Large intestine (tissue), 3 donors: ENCODE measurements around the gene BCOR. TPM values are rescaled to one million over a fixed set of nuclear protein-coding genes. Genes with fewer than 3 reads are reported as not detected.

Experiments
- DNase-seq, 2 donors: peaks; one replicate each; pipeline versions ENCODE4 v3.0.0 to v3.0.0-alpha.2; 2013
- H3K27ac ChIP-seq: one replicate; pipeline ENCODE4 v1.5.1; 2013; ENCODE audit warnings: low read length
- H3K27me3 ChIP-seq: 2 replicates; pipeline ENCODE4 v1.6.1; 2013; ENCODE audit warnings: low read length; ENCODE audit not compliant: control insufficient read depth, insufficient read depth
- H3K36me3 ChIP-seq: 2 replicates; pipeline ENCODE4 v1.6.1; 2013; ENCODE audit warnings: low read length; ENCODE audit not compliant: control insufficient read depth, insufficient read depth
- H3K4me1 ChIP-seq: one replicate; pipeline ENCODE4 v1.6.1; 2013; ENCODE audit warnings: low read length; ENCODE audit not compliant: control insufficient read depth, insufficient read depth
- H3K4me3 ChIP-seq: one replicate; pipeline ENCODE4 v1.5.1; 2013; ENCODE audit warnings: low read length
- H3K9me3 ChIP-seq: one replicate; pipeline ENCODE4 v1.6.1; 2013; ENCODE audit warnings: mild to moderate bottlenecking, low read depth, low read length, moderate library complexity; ENCODE audit not compliant: control insufficient read depth
- WGBS: methylation state at CpG from one replicate; pipeline ENCODE4 v1.1.5; 2013; ENCODE audit warnings: low lambda C conversion rate; ENCODE audit not compliant: insufficient coverage; 5-methylcytosine and 5-hydroxymethylcytosine counted together
- polyA plus RNA-seq: library from polyadenylated mRNA; unstranded; fragments of 120-200 nt; gene quantifications from one replicate; pipeline ENCODE4 v1.2.1, GENCODE V29; 2013

Gene BCOR
- polyA plus RNA-seq, 1 donor, result 35.3 TPM

- peaks cover 19% of the 10 kb centered on the region for H3K4me1 ChIP-seq
- H3K27me3 ChIP-seq, result no peaks in the 10 kb centered on the region
- peak overlapping the region; percentile 77 for H3K27ac ChIP-seq
- DNase-seq, result peak in 1 of 2 donors; percentile 51
- H3K4me3 ChIP-seq, result peak overlapping the region; percentile 89
- WGBS, result no CpG with 5 or more reads among the region's 66 CpGs
- no peaks in the 10 kb centered on the region for H3K36me3 ChIP-seq
- no peaks in the 10 kb centered on the region for H3K9me3 ChIP-seq
Measured at GRCh38 chrX:40096395-40097091, 1.2 kb downstream of the BCOR start.

GRCh38 chrX:40095583-40096394 lies 2.0 kb downstream of the BCOR start:
- H3K27ac ChIP-seq, result peak overlapping the region; percentile 76
- H3K9me3 ChIP-seq, result no peaks in the 10 kb centered on the region
- H3K27me3 ChIP-seq, result no peaks in the 10 kb centered on the region
- no CpG with 5 or more reads among the region's 80 CpGs for WGBS
- peak overlapping the region; percentile 89 for H3K4me3 ChIP-seq
- H3K36me3 ChIP-seq, result no peaks in the 10 kb centered on the region
- DNase-seq, result peak in 1 of 2 donors; percentile 59
- peaks cover 26% of the 10 kb centered on the region for H3K4me1 ChIP-seq

- no CpG with 5 or more reads among the region's 33 CpGs for WGBS
- DNase-seq, result peak in 1 of 2 donors; percentile 42
- peak overlapping the region; percentile 89 for H3K4me3 ChIP-seq
- no peaks in the 10 kb centered on the region for H3K9me3 ChIP-seq
- peaks cover 28% of the 10 kb centered on the region for H3K4me1 ChIP-seq
- no peaks in the 10 kb centered on the region for H3K27me3 ChIP-seq
- peak overlapping the region; percentile 76 for H3K27ac ChIP-seq
- H3K36me3 ChIP-seq, result no peaks in the 10 kb centered on the region
Measured at GRCh38 chrX:40094900-40095582, 2.7 kb downstream of the BCOR start.

DNA sequence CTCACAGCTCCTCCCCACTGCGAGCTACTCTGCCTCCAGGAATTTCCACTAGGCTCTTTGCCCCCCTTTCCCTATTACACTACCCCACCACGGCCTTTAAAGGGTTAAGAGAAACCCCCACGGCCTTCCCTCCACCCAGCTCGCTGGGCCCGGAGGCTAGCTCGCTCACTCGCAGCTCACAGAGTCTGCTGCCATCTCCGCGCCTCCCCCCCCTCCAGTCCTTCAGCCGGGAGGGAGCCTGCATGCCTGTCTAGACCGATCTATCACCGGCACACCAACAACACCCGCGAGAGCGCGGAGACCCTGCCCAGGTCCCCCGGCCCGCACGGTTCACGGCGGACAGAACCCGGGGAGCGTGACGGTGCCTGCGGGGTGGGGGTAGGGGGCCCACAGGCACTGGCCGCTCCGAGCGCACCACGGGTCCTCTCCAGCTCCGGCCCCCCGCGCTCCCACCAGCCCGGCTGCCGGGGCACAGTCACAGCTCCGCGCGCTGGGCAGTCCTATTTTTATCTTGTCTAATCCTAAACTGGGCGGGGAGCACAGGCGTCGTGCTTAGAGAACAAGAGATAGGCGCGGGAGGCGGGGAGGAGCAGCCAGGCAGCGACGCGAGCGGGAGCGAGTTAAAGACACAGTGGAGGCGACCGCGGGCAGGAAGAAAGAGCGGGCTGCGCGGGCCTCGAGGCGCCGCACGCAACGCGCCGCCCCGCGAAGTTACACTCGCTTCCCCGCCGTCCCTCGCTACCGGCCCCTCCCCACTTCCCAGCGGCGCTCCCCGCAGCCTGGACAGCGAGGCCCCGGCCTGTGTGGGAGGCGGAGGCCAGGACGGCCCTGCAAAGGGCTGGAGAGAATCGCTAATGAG lies 3.5 kb downstream of the BCOR start:
- DNase-seq, result peak in 1 of 2 donors; percentile 60
- Histone ChIP-seq H3K4me1 (peaks cover 33% of the 10 kb centered on the region), H3K27ac (peak overlapping the region; percentile 76), H3K9me3 (no peaks in the 10 kb centered on the region), H3K36me3 (no peaks in the 10 kb centered on the region), H3K4me3 (peak overlapping the region; percentile 89), H3K27me3 (no peaks in the 10 kb centered on the region)
- WGBS, result no CpG with 5 or more reads among the region's 76 CpGs

GRCh38 chrX:40093586-40093985 lies 4.2 kb downstream of the BCOR start:
- no peaks in the 10 kb centered on the region for H3K36me3 ChIP-seq
- peaks cover 38% of the 10 kb centered on the region for H3K4me1 ChIP-seq
- WGBS, result no CpG with 5 or more reads among the region's 10 CpGs
- H3K27ac ChIP-seq, result peak overlapping the region; percentile 76
- no peak for DNase-seq
- H3K27me3 ChIP-seq, result no peaks in the 10 kb centered on the region
- H3K4me3 ChIP-seq, result peak overlapping the region; percentile 89
- H3K9me3 ChIP-seq, result no peaks in the 10 kb centered on the region

- H3K4me3 ChIP-seq, result no peak overlapping the region
- no peaks in the 10 kb centered on the region for H3K27me3 ChIP-seq
- H3K36me3 ChIP-seq, result no peaks in the 10 kb centered on the region
- WGBS, result no CpG with 5 or more reads among the region's 9 CpGs
- no peaks in the 10 kb centered on the region for H3K9me3 ChIP-seq
- no peak overlapping the region for H3K27ac ChIP-seq
- H3K4me1 ChIP-seq, result peaks cover 44% of the 10 kb centered on the region
- DNase-seq, result no peak
Measured at GRCh38 chrX:40092808-40093435, 4.8 kb downstream of the BCOR start.

DNA sequence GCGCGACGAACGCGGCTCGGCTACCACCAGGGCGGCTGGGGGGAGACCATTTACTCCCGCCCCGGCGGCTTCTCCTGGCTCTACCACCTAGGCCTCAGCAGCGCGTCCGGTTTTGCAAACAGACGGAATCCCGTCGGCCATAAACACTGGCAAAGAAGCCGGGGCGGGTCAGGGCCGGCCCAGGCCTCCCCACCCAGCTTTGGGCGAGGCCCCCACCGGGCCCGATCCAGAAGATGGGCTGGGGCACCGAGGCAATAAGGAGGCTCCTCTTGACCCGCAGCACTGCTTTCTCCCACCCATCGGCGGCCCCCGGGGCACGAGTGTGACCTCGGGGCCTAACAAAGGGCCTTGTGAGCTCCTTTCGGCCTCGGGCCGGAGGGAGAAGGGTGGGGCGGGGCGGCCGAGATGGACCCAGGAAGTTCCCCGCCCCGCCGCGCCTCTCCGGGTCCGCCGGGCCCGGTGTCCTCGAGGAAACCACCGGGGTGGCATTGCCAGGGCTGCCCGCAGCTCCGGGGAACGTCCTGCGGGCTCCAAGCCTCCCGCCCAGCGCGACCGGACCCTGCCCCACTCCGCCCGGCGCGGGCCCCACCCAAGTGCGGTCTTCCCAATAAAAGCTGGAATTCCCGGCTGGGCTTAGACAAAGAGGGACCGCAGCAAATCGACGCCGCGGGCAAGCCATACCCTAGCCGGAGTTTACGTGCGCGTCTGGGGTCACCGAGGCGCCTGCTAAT lies 5.9 kb downstream of the BCOR start:
- Histone ChIP-seq H3K4me1 (peaks cover 53% of the 10 kb centered on the region), H3K4me3 (peak overlapping the region; percentile 32), H3K9me3 (no peaks in the 10 kb centered on the region), H3K36me3 (no peaks in the 10 kb centered on the region), H3K27ac (peak overlapping the region; percentile 45), H3K27me3 (no peaks in the 10 kb centered on the region)
- WGBS, result no CpG with 5 or more reads among the region's 70 CpGs
- DNase-seq, result peak in 1 of 2 donors; percentile 65

DNA sequence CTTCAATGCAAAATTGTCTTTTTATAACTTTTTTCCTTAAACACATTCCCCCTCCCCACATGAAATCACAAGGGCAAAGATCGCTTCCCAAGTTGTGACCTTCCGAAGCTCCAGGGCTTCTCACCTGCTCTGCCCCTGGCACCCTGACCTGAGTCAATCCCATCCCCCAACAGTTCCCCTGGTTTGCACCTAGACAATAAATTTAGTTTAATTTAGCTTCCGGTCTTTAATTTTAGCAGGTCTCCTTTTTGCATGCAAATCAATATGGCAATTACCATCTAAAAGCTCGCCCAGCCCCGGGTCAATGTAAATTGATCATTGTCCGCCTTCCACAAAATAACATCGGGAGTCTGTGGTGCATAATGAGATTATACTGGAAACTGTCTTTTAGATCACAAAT lies 6.8 kb downstream of the BCOR start:
- no peak for DNase-seq
- no peaks in the 10 kb centered on the region for H3K27me3 ChIP-seq
- no peak overlapping the region for H3K27ac ChIP-seq
- H3K36me3 ChIP-seq, result no peaks in the 10 kb centered on the region
- no peak overlapping the region for H3K4me3 ChIP-seq
- no peaks in the 10 kb centered on the region for H3K9me3 ChIP-seq
- WGBS, result no CpG with 5 or more reads among the region's 7 CpGs
- peaks cover 62% of the 10 kb centered on the region for H3K4me1 ChIP-seq
